Measurements from ENCODE around the gene COG1.

- TF ChIP-seq POLR2A (IDR thresholded peaks at IDR 0.05; ENCODE audit: low read length) (no peak), HMGXB4 (CRISPR knock-in tag; IDR thresholded peaks at IDR 0.05; ENCODE audit: borderline replicate concordance) (no peak), KDM5A (IDR thresholded peaks at IDR 0.05) (no peak), RFX5 (IDR thresholded peaks at IDR 0.05) (no peak), EP300 (IDR thresholded peaks at IDR 0.05) (no peak), GATA3 (IDR thresholded peaks at IDR 0.05; ENCODE audit: borderline replicate concordance) (no peak), RAD21 (conservative IDR thresholded peaks at IDR 0.05 in 1 of 2, IDR thresholded peaks at IDR 0.05 in 1 of 2) (no peak), JUN (IDR thresholded peaks at IDR 0.05) (no peak)
- TF ChIP-seq, protein P1, sequence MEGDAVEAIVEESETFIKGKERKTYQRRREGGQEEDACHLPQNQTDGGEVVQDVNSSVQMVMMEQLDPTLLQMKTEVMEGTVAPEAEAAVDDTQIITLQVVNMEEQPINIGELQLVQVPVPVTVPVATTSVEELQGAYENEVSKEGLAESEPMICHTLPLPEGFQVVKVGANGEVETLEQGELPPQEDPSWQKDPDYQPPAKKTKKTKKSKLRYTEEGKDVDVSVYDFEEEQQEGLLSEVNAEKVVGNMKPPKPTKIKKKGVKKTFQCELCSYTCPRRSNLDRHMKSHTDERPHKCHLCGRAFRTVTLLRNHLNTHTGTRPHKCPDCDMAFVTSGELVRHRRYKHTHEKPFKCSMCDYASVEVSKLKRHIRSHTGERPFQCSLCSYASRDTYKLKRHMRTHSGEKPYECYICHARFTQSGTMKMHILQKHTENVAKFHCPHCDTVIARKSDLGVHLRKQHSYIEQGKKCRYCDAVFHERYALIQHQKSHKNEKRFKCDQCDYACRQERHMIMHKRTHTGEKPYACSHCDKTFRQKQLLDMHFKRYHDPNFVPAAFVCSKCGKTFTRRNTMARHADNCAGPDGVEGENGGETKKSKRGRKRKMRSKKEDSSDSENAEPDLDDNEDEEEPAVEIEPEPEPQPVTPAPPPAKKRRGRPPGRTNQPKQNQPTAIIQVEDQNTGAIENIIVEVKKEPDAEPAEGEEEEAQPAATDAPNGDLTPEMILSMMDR (IDR thresholded peaks at IDR 0.05), result no peak
- TF ChIP-seq, protein P2, sequence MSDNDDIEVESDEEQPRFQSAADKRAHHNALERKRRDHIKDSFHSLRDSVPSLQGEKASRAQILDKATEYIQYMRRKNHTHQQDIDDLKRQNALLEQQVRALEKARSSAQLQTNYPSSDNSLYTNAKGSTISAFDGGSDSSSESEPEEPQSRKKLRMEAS (IDR thresholded peaks at IDR 0.05), result no peak
Measured at GRCh38 chr17:73157521-73157890, 35.3 kb upstream of the COG1 start.

Measured in A549 (cell line).